Stimulated activated CD4-positive, alpha-beta T cell treated with anti-CD3 and anti-CD28 coated beads, TNF-alpha, amount 100 ng/mL, for 4 hours (primary cell): ENCODE measurements around the gene BCL3.
"Not testable (repeated sequence)": the region's sequence is repeated elsewhere in the genome, so short reads cannot be mapped to it uniquely, and the experiment has no call there.

ENCODE experiments used
- DNase-seq, 3 experiments: peaks; one replicate each; pipeline ENCODE4 v3.0.0-alpha.2; 2020; ENCODE audit warnings: low read depth in 3 of 3

The BCL3 gene

DNA sequence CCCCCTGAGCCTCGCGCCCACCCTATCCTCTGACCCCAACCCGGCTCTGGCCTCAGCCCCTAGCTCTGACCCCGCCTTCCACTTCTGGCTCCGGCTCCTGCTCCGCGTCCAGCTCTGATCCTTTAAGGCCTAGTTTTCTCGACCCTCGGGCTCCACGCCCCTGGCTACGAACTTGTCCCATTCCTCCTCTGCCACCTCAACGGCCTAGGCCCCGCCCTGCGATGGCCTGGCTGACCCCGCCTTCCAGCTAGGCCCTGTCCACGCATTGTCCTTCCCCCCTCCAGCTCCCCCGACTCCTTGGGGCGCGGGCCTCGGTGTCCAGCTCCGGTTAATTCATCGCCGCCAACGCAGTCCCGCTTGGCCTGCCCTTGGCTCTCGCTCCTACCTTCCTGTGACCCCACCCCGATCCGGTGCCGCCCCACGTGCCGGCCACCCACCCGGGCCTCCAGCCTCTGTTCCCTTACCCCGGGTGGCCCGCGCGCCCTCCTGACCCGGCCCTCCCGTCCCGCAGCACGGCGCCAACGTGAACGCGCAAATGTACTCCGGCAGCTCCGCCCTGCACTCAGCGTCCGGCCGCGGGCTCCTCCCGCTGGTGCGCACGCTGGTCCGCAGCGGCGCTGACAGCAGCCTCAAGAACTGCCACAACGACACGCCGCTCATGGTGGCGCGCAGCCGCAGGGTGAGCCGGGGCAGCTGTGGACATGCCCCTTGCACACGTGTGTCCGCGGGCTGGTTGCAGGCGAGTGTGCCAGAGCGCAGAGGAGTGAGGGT lies 9.4 kb downstream of the BCL3 start:
- no peak for DNase-seq

DNA sequence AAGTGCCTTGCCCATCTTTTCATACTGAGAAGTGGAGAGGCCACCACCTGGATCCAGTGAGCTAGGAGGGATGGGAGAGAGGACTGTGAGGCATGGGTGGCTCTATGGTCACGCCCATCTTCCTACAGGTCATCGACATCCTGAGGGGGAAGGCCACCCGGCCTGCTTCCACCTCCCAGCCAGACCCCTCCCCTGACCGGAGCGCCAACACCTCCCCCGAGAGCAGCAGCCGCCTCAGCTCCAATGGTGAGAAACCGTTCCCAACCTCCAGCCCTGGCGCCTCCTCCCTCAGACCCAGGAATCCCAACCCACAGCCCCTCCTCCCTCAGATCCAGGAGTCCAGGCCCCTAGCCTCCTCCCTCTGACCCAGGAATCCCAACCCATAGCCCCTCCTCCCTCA lies 10.1 kb downstream of the BCL3 start:
- DNase-seq = no peak

DNA sequence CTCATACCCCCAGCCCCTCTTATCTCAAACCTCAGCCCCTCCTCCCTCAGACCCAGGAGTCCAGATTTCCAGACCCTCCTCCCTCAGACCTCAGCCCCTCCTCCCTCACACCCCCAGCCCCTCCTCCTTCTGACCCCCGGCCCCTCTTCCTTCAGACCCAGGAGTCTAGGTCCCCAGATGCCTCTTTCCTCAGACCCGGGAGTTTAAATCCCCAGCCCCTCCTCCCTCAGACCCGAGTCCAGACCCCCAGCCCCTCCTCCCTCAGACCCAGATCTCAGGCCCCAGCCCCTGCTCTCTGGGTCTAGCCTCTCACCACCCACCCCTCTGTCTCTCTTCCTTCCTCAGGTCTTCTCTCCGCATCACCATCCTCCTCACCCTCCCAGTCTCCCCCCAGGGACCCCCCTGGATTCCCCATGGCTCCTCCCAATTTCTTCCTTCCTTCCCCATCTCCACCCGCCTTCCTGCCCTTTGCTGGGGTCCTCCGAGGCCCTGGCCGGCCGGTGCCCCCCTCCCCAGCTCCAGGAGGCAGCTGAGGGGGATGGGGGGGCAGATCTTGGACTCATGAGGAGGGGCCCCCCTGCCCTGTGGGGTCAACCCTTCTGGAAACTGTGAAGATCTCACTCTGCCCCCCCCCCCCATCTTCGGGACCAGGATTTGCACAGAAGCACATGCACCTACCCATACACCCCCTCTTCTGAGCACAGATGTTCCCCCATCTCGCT lies 10.7 kb downstream of the BCL3 start:
- no peak for DNase-seq

DNA sequence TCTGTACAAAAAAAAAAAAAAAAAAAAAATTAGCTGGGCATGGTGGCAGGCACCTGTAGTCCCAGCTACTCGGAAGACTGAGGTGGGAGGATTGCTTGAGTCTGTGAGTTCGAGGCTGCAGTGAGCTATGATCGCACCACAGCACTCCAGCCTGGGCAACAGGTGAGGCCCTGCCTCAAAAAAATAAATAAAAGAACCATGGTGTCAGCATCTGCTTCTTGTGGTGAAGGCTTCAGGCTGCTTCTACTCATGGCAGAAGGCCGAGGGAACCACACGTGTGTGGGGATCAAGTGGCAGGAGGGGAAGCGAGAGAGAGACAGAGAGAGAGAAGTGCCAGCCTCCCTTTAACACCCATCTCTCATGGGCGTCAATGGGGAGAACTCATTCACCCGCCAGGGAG lies 13.5 kb downstream of the BCL3 start:
- no peak for DNase-seq

DNA sequence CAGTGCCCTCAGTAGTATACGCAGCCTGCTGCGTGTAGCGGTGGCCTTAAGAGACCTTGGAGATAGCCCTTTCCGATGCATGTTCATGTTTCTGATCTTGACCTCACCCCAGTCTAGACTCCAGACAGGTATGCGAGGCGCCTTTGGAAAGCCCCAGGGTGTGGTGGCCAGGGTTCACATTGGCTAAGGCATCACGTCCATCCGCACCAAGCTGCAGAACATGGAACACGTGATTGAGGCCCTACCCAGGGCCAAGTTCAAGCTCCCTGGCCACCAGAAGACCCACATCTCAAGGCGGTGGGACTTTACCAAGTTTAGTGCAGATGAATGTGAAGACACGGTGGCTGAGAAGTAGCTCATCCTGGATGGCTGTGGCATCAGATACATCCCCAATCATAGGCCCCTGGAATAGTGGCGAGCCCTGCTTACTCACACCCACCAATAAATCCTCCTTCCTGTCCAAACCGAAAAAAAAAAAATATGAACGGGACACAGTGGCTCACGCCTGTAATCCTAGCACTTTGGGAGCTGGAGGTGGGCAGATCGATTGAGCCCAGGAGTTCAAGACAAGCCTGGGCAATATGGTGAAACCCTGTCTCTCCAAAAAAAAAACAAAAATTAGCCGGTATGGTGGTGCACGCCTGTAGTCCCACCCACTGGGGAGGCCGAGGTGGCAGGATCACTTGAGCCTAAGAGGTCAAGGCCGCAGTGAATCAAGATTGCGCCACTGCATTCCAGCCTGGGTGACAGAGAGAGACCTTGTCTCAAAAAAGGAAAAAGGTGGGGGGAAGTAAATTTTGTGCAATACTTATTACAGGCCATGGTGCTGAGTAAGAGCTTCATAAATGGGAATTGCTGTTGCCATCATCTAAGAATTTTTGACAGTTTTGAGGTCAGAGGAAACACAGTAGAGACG lies 16.8 kb downstream of the BCL3 start:
- DNase-seq = no peak

DNA sequence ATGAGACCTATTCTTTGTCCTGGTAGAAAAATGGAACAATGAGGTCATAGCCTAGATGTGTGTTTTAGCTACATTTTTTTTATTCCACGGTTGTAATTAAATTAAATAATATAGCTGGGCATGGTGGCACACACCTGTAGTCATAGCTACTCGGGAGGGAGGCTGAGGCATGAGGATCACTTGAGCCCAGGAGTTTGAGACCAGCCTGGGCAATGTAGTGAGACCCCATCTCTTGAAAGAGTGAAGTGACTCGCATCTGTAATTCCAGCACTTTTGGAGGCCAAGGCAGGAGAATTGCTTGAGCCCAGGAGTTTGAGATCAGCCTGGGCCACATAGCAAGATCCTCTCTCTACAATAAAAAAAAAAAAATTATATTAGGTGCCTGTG lies 17.4 kb downstream of the BCL3 start:
- DNase-seq = no peak

DNA sequence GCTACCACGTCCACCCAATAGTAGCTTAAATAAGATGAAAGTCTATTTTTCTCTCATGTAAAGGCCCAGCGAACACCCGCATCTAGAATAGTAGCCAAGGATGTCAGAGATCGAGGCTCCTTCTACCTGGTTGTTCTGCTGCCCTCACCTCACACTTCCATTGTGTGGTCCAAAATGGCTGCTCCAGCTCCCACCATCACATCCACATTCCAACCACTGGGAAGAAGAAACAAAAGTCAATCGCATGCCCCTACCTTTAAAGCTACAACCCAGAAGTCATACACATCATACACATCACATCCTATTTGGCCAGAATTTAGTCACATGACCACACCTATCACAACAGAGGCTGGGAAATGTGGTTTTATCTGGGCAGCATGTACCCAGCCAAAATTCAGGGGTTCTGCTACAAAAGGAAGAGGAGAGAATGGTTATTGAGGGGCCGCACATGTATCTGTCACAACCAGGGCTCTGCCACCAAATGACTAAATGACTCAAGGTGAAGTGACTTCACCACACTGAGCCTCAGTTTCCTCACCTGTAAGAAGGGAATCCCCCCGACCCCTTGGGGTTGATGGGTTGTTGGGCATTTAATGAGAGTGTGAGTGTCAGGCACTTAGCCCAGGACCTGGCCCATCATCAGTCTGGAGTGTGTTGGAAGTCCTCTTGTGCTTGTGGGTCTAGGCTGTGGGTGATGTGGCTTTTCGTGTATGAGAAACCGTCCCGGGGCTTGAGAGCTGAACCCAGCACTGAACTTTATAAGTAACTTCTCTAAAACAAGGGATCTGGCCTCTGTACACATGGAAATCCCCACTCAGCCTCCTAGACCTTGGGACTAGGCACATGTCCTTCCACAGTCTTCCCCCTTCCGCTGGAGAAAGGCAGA lies 19.0 kb downstream of the BCL3 start:
- DNase-seq = no peak

DNA sequence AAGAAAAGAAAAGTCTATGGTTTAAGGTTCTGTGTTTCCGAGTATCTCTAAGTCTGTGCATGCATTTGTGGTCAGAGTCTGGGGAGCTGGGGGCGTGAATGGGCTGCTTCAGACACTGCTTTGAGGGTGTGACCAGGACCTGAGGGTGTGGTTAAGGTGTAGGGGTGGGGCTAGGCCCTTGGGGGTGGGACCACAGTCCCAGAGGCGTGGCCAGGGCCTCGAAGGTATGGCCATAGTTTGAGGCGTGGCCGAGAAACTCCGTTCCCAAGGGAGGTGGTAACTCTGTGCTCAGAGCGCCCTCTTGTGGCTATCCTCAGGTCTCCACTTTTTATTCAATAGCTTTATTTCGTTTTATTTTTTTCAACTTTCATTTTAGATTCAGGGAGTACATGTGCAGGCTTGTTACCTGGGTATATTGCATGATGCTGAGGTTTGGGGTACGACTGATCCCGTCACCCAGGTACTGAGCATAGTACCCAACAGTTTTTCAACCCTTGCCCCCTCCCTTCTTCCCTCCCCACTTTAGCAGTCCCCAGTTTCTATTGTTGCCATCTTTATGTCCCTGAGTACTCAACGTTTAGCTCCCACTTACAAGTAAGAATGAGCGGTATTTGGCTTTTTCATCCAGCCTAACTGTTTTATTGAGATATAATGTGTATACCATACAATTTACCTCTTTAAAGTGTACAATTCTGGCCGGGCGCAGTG lies 22.2 kb downstream of the BCL3 start:
- peak; percentile 93 to 96 (median 95) for DNase-seq

DNA sequence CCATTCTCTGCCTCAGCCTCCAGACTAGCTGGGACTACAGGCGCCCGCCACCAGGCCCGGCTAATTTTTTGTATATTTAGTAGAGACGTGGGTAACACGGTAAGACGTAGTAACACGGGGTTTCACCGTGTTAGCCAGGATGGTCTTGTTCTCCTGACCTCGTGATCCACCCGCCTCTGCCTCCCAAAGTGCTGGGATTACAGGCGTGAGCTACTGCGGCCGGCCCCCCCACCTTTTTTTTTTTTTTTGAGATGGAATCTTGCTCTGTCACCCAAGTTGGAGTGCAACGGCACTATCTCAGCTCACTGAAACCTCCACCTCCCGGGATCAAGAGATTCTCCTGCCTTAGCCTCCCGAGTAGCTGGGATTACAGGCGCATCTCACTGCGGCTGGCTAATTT lies 23.6 kb downstream of the BCL3 start:
- DNase-seq = not testable (repeated sequence)

DNA sequence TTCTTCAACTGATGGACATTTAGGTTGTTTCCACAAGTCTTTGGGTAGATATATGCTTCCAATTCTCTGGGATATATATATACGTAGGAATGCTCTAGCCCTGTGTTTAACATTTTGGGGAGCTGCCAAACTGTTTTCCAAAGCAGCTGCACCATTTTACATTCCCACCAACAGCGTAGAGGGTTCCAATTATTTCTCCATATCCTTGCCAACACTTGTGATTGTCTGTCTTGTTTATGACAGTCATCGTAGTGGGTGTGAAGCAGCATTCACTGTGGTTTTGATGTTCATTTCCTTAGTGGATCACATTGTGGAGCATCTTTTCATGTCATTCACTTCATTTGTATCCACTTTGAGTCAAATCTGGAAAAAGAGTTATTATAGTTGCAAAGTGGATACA lies 24.5 kb downstream of the BCL3 start:
- no peak for DNase-seq

DNA sequence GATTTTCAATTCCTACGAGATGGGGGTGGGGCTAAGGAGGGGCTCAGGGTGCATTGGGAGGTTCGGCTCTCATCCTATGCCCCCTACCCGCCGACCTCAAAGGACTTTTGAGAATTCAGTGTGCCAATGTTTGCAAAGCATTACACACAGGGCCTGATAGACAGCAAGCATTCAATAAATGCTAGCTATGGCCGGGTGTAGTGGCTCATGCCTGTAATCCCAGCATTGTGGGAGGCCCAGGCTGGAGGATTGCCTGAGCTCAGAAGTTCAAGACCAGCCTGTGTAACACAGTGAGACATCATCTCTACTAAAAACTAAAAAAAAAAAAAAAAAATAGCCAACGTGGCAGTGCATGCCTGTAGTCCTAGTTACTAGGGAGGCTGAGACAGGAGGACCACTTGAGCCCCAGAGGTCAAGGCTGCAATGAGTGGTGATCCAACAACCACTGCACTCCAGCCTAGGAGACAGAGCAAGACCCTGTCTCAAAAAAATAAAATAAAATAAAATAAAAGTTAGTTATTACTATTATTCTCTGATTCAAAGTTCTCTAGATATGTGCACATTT lies 27.2 kb downstream of the BCL3 start:
- DNase-seq = no peak

DNA sequence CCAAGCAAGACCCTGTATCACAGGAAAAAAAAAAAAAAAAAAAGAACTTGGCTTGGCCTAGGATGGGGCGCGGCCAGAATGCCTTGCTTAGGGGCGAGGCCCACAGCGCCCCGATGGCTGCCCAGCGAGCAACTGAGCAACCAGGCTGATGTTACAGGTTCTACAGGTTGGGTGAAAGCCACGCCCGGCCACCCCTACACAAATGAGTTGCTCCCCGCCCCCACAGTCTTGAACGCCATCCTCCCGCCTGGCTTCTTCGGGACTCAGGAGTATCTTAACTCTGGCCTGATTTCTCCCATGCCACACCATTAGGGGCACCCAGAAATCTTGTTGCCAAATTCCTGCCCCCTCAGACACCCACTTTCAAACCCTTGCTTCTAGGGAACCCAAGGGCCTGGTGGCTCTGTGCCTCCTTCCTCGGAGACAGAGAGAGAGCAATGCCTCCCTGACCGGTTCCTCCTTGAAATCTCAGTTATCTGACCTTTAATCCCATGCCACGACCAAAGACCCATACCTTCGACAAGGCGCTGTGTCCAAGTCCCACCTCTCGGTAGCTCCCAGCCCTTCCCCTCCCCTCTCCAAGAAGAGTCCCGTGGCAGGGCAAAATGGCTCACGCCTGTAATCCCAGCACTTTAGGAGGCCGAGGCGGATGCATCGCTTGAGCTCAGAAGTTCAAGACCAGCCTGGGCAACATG lies 28.0 kb downstream of the BCL3 start:
- DNase-seq = no peak

DNA sequence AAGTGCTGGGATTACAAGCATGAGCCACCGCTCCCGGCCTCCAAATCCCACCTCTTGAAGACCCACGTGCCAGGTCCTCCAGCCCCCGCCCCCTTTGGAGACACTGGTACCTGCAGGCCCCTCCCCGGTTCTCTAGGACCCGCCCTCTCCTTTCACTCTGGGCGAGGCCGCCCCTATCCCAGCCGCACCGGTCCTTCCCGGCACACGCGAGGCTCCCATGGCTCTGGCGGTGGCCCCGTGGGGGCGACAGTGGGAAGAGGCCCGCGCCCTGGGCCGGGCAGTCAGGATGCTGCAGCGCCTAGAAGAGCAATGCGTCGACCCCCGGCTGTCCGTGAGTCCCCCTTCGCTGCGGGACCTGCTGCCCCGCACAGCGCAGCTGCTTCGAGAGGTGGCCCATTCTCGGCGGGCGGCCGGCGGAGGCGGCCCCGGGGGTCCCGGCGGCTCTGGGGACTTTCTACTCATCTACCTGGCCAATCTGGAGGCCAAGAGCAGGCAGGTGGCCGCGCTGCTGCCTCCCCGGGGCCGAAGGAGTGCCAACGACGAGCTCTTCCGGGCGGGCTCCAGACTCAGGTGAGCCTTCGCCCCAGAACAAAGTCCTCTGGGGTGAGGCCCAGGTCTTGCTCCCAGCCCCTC lies 29.3 kb downstream of the BCL3 start, which contains the start of gene CBLC:
Gene CBLC (plus strand): TSS at position 176 of the 633 bp plus-strand sequence. CDS start 42 bp downstream, at position 218.
- no peak for DNase-seq

DNA sequence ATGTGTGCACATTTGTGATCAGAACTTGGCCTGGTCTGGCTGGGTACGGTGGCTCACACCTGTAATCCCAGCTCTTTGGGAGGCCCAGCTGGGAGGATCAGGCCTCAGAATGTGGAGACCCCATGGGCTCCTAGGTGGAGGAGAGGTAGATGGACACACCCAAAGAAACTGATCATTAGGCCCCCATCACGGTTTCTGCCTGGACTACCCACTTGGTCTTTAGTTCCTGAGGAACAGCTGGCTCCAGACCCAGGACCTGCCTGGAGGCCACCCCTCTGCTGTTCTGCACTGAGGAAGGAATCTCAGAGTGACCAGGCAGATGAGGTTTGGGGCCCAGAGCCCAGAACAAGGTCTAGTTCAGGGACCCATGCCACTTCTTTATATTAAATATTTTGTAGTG lies 30.6 kb downstream of the BCL3 start:
- no peak for DNase-seq

DNA sequence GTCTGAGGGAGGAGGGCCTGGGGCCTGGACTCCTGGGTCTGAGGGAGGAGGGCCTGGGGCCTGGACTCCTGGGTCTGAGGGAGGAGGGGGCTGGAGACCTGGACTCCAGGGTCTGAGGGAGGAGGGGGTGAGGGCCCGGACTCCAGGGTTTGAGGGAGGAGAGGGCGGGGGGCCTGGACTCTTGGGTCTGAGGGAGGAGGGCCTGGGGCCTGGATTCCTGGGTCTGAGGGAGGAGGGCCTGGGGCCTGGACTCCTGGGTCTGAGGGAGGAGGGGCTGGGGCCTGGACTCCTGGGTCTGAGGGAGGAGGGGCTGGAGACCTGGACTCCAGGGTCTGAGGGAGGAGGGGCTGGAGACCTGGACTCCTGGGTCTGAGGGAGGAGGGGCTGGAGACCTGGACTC lies 33.2 kb downstream of the BCL3 start:
- DNase-seq = not testable (repeated sequence)

DNA sequence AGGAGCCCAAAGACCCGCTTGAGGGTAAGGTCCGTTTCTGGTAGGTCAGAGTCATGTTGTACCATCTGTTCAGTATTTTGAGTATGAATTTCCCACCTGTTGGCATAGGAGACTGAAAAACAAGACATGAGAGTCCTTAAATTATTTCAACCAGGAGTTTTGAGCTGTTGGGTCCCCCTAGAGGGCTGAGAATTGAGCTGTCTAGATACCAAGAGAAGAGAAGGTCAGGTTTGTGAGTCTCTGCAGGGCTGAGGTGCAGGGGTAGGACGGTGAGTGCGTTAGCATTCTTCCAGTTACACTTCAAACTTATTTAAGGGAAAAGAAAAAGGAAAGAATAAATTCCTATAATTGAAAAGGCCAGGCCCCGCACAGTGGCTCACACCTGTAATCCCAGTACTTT lies 34.2 kb downstream of the BCL3 start:
- DNase-seq = no peak

DNA sequence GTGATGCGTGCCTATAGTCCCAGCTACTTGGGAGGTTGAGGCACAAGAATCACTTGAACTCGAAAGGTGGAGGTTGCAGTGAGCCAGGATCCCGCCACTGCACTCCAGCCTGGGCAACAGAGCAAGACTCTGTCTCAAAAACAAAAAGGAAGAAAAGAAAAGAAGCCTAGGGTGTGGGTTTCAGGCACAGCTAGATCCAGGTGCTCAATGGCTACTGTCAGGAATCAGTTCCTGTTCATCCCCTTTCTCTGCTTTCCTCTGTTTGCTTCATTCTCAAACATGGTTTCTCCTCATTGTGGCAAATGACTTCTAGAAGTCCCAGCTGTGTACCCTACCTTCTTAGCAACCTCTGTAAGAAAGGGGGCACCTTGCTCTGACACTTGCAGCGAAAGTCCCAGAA lies 35.0 kb downstream of the BCL3 start:
- DNase-seq = no peak

DNA sequence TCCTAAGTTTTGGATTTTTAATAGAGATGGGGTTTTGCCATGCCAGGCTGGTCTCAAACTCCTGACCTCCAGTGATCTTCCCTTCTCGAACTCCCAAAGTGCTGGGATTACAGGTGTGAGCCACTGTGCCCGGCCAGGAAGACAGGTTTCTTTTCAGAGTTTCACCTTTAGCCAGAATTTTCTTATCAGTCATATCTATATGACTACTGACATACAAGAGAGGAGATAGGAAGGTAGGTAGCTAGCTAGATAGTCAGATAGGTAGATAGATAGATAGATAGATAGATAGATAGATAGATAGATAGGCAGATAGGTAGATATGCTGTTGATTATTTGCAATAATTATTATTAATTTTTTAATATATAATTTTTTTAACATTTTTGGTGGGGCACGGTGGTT lies 36.8 kb downstream of the BCL3 start:
- DNase-seq = no peak

DNA sequence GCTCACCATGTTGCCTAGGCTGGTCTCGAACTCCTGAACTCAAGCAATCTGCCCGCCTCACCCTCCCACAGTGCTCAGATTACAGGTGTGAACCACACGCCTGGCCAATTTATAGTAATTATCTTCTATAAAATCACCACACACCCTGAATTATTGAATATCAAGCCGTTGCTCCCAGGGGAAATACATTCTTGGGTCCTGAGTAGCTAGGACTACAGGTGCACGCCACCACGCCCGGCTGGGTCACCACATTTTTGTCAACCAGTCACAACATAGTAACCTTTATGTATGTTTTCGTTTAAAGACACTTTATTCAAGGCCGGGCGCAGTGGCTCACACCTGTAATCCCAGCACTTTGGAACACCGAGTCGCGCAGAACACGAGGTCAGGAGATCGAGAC lies 37.5 kb downstream of the BCL3 start:
- no peak for DNase-seq
